Central memory CD4-positive, alpha-beta T cell (primary cell): ENCODE results near the gene TVP23C.

Experiments used
- DNase-seq: peaks from one replicate; pipeline ENCODE4 v3.0.0; 2022

TVP23C gene

DNA sequence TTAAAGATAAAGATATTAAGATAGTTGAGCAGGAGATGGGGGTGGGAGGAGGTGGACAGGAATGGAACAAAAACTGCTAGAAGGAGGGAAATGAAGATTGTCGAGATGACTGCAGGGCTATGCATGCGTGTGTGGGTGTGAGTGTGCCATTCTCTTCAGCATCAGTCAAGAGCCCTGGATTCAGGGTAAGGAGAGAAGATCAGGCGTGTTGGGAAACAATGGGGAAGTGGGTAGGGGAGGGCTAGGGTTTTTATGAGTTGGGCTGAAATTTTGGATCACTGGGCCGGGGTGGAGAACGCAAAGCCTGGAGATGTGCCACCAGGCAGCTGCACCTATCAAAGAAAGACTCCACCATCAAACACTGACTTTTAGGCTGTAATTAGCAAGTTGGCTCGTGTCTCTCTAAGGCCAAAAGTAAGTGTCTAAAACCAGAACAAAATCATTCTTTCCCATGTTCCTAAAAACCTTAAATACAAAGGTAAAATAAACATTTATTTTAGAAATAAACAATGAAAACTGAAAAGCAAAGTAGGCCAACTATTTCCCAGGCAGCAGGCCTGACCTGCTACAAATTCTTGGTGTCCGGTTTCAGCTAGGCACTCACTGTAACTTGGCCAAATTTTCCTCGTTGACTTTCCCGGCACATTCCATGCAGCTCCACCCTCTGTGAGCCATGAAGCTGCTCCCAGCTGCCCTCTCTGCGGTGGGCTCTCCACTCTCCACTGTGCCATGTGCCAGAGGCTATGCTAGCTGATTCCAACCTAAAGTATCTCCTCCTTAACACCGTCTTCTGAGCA is 100.1 kb downstream of the TVP23C start:
- no peak for DNase-seq

DNA sequence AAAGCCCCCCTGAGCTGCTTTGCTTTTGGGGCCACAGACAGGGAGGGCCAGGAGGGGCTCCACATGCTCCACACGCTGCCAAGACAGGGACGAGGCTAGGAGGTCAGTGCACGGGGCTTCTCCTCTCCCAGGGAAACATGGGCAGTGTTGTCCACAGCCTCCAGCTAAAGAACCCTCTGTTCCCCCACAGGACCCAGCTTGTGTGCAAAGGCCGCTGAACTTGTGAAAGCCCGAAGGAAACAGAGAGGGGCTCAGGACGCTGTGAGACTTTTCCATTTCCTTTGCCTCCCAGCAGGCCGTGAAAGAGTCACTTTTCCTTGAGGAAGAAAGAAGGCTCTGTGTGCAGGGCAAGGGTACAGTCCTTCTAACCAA is 105.6 kb downstream of the TVP23C start:
- DNase-seq, result no peak

- DNase-seq, result no peak
Observed at GRCh38 chr17:15456972-15457722, 106.1 kb downstream of the TVP23C start.

GRCh38 chr17:15456496-15456895 is 106.8 kb downstream of the TVP23C start:
- no peak for DNase-seq

DNA sequence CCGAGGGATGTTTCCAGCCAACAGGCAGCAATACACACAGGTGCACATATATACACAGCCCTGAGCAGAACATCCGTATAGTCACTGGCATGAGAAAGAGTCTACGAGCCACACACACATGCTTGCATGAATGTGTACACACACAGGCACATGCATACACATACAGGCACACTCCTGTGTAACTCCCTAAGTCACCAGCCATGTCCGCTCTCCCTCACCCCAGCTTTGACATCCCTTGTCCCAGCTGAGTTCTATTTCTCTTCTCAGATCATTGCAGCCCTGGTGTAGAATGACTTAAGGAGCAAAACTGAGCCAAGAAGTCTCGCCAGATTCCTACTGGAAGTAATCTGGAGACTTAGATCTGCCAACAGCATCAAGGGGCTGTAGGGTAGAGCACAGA is 108.9 kb downstream of the TVP23C start:
- DNase-seq, result no peak

- DNase-seq, result no peak
Observed at GRCh38 chr17:15453782-15454181, 109.5 kb downstream of the TVP23C start.

GRCh38 chr17:15453246-15453645 is 110.0 kb downstream of the TVP23C start:
- DNase-seq, result no peak

DNA sequence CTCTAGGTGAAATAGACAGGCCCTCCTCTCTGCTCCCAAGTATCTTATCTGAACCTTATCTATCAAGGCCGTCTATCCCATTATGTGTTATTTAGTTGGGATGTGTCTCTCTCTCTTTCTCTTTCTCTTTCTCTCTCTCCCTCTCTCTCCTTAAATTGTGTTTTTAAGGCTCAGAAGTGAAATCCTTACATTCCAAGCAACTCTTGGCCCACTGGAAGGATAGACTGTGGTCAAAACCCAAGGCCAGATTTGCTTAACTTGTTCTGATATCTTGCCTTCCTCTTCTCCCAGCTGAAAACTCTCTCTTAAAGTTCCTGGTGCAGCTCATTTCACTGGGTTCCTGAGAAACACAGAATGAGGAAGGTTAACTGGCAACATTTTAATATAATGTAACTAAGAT is 110.5 kb downstream of the TVP23C start:
- DNase-seq, result no peak
